ENCODE data around the gene ERI3.

DNA sequence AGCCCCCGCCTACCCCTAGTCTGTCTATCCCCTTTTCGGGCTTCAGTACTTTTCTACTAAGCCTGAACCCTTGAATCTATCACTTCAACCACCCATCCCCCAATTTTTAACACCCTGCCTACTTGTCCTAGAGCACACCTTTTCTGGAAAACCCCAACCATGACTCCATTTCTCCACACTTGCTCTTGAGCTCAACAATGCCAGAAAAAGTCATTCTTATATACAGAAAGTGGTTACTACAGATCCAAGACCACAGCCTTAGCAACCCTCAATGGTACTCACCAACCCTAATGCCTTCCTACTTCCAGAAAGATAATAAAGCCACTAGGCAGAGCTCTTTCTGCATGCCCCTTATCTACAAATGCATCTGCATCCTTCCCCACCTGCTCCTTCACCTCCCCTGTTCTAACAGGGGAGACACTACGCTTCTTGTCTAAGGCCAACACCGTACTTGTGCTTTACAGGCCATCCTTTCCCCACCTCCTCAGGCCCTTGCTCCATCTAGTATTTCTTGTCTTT lies 100.6 kb downstream of the ERI3 start:
- no peak for TF ChIP-seq POLR2A (IDR thresholded peaks at IDR 0.05)
- TF ChIP-seq, protein P1, sequence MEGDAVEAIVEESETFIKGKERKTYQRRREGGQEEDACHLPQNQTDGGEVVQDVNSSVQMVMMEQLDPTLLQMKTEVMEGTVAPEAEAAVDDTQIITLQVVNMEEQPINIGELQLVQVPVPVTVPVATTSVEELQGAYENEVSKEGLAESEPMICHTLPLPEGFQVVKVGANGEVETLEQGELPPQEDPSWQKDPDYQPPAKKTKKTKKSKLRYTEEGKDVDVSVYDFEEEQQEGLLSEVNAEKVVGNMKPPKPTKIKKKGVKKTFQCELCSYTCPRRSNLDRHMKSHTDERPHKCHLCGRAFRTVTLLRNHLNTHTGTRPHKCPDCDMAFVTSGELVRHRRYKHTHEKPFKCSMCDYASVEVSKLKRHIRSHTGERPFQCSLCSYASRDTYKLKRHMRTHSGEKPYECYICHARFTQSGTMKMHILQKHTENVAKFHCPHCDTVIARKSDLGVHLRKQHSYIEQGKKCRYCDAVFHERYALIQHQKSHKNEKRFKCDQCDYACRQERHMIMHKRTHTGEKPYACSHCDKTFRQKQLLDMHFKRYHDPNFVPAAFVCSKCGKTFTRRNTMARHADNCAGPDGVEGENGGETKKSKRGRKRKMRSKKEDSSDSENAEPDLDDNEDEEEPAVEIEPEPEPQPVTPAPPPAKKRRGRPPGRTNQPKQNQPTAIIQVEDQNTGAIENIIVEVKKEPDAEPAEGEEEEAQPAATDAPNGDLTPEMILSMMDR (IDR thresholded peaks at IDR 0.05), result no peak
